HL-60 (cell line): ENCODE results near the gene ANKRD1.
"Not testable (repeated sequence)": the region's sequence is repeated elsewhere in the genome, so short reads cannot be mapped to it uniquely, and the experiment has no call there.

Experiments used
- DNase-seq, 2 experiments: peaks; one replicate each; pipeline ENCODE4 v3.0.0-alpha.2; 2010 to 2020; ENCODE audit warnings: low read depth in 1 of 2, low spot score in 1 of 2
- H3K27ac ChIP-seq: fragments of 250-450 bp; sonication (Bioruptor Pico); replicated peaks from 2 replicates; pipeline ENCODE4 v1.5.1; 2020; ENCODE audit warnings: mild to moderate bottlenecking, moderate library complexity
- H3K27me3 ChIP-seq: fragments of 250-450 bp; sonication (Bioruptor Pico); 2 replicates; pipeline ENCODE4 v1.5.1; 2021; ENCODE audit warnings: mild to moderate bottlenecking, moderate library complexity; ENCODE audit not compliant: insufficient read depth, poor library complexity, severe bottlenecking
- H3K4me3 ChIP-seq: replicated peaks from 2 replicates; pipeline ENCODE4 v1.5.1; 2011; ENCODE audit warnings: mild to moderate bottlenecking, control low read depth, low read length; ENCODE audit not compliant: insufficient read depth
- CTCF ChIP-seq: IDR thresholded peaks from one replicate; pipeline ENCODE4 v1.5.1; 2011; ENCODE audit warnings: low read length, control low read depth, inconsistent platforms; ENCODE audit not compliant: insufficient read depth
- GABPA ChIP-seq: IDR thresholded peaks from 2 replicates; pipeline ENCODE4 v1.6.1; 2012; ENCODE audit warnings: low read depth
- POLR2AphosphoS5 ChIP-seq: IDR thresholded peaks from 2 replicates; pipeline ENCODE4 v1.6.1; 2012; ENCODE audit warnings: low read depth
- SPI1 ChIP-seq: IDR thresholded peaks from 2 replicates; pipeline ENCODE4 v1.6.1; 2012; ENCODE audit warnings: low read depth, mild to moderate bottlenecking, borderline replicate concordance
- TF ChIP-seq, protein P1 (sequence below): IDR thresholded peaks from 2 replicates; pipeline ENCODE4 v1.6.1; 2012; ENCODE audit warnings: low read depth; ENCODE audit not compliant: insufficient replicate concordance

ANKRD1 gene

DNA sequence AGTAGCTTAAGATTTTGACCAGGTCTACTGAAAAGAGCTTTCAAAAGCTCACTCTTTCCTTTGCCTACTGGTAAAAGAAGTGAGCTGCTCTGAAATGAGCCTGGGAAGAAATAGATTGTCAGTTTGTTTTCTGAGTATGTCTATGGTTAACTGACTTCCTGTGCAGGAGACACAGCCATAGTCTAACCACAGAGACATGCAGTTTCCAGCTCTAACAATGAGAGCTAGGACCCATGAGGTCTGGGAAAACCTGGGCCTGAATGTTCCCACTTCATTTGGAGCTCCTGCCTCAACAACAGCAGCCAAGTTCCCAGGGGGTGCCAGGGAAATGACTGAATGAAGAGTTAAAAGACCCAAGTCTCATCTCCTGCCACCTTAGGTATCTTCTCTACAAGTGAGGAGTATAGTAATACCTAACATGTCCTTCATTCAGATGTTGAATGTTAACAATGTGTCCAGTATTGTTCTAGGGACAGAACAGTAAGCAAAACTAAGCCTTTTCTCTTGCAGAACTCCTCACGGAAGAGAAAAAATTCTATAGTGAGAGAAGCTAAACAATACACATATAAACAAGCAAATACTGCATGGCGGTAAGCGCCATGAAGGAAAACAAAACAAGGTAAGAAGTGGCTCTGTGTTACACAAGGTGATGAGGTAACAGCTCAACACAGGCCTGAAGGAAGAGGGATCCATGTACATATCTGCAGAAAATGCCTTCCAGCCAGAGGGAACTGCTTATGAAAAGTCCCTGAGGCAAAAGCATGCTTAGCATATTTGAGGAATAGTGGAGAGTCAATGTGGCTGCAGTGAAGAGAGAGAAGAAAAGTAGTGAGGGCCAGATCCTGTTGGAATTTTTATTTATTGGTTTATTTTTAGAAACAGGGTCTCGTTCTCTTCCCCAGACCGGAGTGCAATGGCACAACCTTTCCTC lies 26.4 kb upstream of the ANKRD1 start:
- no peak overlapping the region for H3K4me3 ChIP-seq
- no peak for DNase-seq
- no peak overlapping the region for H3K27ac ChIP-seq

DNA sequence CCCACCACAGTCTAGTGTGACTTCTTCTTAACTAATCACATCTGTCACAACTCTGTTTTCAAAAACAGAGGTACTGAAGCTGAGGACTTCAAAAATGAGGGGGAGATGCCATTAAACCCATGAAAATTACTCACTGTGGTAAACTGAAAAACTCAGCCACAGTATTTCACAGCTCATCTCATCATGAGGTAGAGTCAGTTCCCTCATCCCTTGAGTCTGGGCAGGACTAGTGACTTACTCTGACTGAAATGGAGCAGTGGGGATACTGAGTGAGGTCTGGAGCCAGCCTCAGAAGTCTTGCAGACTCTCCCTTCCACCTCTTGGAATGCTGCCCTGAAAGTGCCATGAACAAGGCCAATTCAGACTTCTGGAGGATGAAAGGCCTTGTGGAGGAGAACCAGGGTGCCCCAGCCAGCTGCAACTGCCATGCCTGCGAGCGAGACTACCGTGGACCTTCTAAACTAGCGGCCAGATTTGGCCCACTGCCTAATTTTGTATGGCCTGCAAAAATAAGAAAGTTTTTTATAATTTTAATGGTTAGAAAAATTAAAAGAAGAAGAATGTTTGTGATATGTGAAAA lies 24.7 kb upstream of the ANKRD1 start:
- TF ChIP-seq CTCF (no peak), SPI1 (no peak), POLR2AphosphoS5 (no peak), GABPA (no peak)
- TF ChIP-seq, protein P1, sequence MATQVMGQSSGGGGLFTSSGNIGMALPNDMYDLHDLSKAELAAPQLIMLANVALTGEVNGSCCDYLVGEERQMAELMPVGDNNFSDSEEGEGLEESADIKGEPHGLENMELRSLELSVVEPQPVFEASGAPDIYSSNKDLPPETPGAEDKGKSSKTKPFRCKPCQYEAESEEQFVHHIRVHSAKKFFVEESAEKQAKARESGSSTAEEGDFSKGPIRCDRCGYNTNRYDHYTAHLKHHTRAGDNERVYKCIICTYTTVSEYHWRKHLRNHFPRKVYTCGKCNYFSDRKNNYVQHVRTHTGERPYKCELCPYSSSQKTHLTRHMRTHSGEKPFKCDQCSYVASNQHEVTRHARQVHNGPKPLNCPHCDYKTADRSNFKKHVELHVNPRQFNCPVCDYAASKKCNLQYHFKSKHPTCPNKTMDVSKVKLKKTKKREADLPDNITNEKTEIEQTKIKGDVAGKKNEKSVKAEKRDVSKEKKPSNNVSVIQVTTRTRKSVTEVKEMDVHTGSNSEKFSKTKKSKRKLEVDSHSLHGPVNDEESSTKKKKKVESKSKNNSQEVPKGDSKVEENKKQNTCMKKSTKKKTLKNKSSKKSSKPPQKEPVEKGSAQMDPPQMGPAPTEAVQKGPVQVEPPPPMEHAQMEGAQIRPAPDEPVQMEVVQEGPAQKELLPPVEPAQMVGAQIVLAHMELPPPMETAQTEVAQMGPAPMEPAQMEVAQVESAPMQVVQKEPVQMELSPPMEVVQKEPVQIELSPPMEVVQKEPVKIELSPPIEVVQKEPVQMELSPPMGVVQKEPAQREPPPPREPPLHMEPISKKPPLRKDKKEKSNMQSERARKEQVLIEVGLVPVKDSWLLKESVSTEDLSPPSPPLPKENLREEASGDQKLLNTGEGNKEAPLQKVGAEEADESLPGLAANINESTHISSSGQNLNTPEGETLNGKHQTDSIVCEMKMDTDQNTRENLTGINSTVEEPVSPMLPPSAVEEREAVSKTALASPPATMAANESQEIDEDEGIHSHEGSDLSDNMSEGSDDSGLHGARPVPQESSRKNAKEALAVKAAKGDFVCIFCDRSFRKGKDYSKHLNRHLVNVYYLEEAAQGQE = no peak
- no peak for DNase-seq
- H3K27ac ChIP-seq = no peak overlapping the region
- H3K4me3 ChIP-seq = no peak overlapping the region
- no peaks in the 10 kb centered on the region for H3K27me3 ChIP-seq

More for the DNA sequence above, 26.4 kb upstream of the ANKRD1 start:
- no peaks in the 10 kb centered on the region for H3K27me3 ChIP-seq
- TF ChIP-seq GABPA (no peak), SPI1 (no peak), CTCF (no peak), POLR2AphosphoS5 (no peak)
- TF ChIP-seq, protein P1 = no peak

DNA sequence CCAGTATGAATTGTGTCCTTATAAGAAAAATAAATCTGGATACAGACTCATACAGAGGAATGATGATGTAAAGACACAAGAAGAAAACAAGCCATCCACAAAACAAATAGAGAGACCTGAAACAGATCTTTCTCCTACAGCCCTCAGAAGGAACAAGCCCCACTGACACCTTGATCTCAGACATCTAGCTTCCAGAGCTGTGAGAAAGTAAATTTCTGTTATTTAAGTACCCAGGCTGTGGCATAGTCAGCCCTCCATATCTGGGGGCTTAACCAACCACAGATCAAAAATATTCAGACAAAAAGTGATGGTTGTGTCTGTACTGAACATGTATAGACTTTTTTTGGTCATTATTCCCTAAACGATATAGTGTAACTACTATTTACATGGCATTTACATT lies 23.9 kb upstream of the ANKRD1 start:
- no peaks in the 10 kb centered on the region for H3K27me3 ChIP-seq
- DNase-seq = no peak
- no peak overlapping the region for H3K27ac ChIP-seq
- H3K4me3 ChIP-seq = no peak overlapping the region
- no peak for TF ChIP-seq SPI1
- TF ChIP-seq GABPA = no peak
- TF ChIP-seq CTCF = no peak
- TF ChIP-seq, protein P1 = no peak
- TF ChIP-seq POLR2AphosphoS5 = no peak

- not testable (repeated sequence) for H3K4me3 ChIP-seq, DNase-seq, H3K27me3 ChIP-seq, H3K27ac ChIP-seq
Measured at GRCh38 chr10:90942980-90943379, 22.1 kb upstream of the ANKRD1 start.
